Measurements from ENCODE around the gene PIP5K1B.

The PIP5K1B gene

DNA sequence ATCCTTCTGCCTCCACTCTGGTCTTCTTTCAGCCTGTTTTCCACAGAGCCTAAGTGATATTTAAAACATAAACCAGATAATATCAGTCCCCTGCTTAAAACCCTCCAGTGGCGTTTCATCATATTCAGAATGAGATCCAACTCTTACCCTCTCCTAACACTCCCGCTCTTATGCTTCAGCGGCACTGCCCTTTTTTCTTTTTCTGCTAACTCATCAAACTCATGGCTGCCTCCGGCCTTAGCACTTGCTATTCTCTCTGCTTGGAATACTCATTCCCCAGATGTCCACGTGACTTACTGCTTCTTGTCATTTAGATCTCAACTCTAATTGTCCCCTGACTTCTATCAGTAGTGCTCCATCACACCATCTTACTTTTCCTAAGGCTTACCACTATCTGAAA is 73.6 kb downstream of the PIP5K1B start:
- no peak for DNase-seq

DNA sequence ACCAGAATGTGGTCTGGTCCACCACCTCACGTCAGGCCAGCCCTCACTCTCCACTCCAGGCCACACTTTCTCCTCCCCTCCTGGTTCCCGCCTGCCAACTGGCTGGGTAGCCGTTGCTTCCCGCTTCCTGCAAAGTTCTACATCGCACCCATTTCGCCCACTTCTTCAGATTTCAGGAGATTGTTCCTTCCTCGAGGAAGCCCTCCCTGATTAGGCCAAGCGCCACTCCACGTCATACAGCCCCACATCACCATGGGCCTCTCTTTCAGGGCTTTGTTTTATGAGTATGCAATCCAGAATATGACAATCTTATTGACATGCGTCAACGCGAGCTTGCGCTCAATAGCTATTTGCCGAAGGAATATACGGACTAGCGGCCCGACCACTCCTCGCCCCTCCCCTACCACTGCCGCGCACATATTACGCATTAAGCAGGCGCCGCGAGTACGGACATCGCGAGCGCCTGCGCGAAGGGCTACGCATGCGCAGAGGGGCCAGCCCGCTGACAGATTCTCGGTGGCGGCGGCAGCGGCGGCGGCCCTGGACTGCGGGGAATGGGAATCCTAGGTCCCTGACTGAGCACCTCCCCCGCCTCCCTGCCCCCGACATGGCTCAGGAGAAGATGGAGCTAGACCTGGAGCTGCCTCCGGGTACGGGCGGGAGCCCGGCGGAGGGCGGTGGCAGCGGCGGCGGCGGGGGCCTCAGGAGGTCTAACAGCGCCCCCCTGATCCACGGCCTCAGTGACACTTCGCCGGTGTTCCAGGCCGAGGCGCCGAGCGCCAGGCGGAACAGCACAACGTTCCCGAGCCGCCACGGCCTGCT is 74.7 kb downstream of the PIP5K1B start:
- DNase-seq: peak; percentile 95

DNA sequence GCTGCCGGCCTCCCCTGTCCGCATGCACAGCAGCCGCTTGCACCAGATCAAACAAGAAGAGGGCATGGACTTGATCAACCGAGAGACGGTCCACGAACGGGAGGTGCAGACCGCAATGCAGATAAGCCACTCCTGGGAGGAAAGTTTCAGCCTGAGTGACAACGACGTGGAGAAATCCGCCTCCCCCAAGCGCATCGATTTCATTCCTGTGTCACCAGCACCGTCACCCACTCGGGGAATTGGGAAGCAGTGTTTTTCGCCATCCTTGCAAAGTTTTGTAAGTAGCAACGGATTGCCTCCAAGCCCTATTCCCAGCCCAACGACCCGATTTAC is 75.3 kb downstream of the PIP5K1B start:
- no peak for DNase-seq

DNA sequence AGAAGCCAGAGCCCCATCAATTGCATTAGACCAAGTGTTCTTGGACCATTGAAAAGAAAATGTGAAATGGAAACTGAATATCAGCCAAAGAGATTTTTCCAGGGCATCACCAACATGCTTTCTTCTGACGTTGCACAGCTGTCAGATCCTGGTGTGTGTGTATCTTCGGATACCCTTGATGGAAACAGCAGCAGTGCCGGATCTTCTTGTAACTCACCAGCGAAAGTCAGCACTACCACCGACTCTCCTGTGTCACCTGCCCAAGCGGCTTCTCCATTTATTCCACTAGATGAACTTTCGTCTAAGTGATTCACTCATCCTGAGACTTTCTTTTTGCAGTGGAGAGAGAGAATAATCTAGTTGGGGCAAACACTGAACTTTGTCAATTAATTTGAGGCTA is 75.7 kb downstream of the PIP5K1B start:
- DNase-seq: no peak

DNA sequence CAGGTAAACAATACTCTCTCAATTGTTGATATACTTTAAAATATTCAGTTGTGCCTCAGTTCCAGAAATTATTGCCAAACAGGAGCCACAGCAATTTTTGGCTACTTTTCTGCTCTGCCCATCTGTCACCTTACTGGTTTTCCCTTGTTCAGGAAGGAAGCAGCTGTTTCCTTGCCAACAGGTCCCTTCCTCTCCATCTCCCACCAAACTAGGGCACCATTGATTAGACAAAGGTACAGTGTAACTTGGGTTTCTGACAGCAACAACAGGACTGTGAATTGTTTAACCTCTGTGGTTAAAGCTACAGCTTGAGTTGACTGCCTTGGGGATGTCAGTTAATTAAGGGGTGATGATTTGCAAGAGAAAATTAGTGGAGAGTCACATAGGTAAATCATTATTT is 76.9 kb downstream of the PIP5K1B start:
- no peak for DNase-seq

DNA sequence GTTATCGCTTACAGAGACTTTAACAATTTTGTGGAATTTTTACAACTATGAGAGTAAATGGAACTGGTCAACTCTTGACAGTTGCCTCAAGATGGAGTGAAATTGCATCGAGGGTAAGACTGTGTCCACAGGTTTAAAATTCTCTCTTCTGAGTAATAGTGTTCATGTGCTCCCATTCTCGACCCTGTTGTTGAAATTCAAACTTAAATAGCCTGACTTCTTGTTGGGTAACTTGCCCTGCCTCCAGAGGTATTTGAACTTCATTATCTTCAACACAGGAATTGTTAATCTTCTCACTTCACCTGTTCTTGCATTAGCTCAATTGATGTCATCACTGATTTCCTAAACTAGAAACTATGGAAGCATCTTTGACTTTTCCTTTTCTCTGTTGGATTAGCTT is 77.5 kb downstream of the PIP5K1B start:
- DNase-seq: no peak

DNA sequence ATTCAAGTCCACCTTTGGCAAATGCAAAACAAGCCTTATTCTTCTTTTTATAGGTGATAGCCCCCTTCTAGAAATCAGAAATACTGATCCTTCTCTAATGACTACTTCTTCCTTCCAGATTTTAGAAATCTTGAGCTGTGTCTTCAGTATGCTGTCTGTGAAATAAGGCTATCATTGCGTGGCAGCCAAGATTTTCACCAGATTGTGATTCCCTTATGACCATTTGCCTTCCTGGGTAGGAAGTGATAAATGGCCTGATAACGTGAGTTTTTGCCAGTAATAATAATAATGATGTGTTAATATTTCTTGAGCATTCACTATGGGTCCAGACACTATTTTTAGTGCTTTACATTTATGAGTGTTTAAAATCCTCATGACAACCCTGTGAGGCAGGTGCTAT is 80.9 kb downstream of the PIP5K1B start:
- DNase-seq: no peak

DNA sequence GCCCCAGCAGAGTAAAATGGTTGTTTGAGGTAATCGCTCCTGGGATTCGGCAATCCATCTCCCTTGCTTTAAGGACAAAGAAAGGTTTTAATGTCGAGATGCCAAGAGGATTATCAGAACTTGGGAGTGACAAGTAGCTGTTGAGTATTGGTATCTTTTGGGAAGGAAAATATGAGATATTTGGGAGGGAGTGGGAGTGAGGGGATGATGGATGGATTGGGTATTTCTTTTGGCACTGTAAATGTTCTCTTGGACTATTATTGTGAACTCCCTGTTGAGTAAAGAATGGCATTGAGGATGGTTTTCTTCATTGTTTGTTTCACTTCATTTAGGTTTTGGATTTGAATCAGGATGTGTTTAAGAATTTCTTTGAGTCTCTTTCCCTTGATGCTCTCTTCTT is 86.1 kb downstream of the PIP5K1B start:
- no peak for DNase-seq

DNA sequence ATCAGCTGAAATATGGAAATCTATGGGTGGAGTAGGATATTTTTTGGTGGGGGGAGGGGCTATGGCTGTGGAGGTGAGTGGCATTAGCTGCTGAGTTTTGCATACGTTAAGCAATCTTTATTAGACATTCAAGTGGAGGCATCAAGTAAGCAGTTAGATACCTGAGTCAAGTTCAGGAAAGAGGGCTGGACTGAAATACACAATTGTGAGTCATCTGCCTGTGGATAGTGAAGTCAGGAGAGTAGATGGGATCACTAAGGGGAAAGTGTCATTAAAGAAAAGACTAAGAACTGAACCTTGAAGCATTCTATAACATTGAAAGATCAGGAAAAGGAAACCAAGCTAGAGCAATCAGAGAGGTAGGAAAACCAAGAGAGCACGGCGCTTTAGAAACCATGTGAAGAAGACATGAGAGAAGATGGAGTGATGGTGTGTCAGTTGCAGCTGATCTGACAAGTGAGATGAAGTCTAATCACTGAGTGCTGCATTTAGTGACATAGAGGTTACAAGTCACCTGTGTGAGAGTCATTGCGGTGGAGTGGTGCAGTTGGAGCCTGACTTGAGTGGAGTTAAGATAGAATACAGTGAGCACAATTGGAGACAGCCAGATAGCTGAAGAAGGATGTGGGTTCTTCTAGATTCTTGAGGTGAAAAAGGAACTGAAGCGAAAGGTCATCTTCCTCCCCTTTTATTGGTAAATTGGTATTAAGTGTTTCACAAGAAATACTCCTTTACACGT is 88.7 kb downstream of the PIP5K1B start:
- no peak for DNase-seq

DNA sequence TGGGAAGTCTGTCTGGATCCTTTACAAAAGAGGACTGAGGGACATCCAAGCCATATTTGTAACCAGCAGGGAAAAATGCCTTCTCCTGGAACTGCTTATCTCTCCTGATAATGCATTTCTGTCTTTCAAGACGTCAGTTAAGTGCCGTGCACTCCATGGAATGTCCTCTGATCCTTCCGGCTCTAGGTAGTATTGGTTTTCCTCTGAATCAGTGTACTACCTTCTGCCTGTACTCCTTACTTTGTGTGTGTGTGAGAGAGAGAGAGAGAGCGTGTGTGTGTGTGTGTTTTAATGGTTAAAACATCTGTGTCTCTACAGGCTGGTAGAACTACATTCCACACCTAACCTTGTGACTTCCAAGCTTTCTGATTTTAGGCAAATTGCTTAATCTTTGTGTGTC is 89.9 kb downstream of the PIP5K1B start:
- no peak for DNase-seq

DNA sequence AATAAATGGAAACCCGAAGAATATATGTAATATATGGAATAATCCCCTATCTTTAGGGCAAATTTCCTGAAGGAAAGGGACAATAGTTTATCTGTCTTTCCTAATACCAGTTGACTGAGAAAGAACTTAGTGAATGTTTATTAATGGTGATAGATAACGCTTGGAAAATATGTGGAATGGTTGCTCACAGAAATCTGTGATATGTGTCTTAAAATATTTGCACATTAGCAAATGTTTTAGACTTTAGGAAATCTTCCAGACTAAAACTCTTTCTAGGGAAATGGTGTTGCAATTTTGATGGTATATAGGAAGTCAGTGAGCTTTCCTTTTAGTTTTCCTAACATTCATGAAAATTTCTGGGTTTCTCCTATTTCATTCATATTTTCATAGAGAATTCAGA is 90.4 kb downstream of the PIP5K1B start:
- DNase-seq: no peak

DNA sequence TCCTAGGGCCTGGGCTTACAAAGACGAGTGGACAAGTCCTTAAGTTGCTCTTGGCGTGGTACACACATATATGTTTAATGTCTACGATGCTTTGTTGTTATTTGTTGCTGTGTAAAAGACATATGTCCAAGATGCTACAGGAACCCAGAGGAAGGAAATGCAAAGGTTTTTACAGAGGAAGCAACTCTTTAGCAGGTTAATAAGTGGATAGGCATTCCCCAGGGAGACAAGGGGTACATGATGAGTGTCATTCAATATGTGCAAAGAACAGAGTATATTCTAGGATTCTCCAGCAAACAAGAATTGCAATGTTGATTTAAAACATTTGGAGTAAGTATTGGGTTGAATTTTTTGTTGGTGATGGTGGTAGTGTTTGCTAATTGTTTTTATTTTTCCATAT is 92.1 kb downstream of the PIP5K1B start:
- DNase-seq: no peak

DNA sequence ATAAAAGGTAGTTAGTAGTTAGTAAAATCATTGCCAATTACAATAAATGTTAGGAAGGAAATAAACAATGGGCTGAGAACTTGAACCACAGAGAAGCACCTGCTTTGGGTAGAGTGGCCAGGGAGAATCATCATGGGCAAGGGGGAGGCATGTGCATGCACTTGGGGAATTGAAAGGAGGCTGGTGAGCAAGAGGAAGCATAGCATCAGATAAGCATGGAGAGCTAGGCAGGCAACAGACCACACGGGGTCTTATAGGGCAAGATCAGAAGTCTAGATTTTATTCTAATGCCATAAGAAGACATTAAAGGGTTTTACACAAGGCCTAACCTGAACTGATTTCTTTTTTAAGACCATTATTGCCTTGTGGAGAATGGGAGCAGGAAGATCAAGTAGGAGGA is 93.4 kb downstream of the PIP5K1B start:
- no peak for DNase-seq

DNA sequence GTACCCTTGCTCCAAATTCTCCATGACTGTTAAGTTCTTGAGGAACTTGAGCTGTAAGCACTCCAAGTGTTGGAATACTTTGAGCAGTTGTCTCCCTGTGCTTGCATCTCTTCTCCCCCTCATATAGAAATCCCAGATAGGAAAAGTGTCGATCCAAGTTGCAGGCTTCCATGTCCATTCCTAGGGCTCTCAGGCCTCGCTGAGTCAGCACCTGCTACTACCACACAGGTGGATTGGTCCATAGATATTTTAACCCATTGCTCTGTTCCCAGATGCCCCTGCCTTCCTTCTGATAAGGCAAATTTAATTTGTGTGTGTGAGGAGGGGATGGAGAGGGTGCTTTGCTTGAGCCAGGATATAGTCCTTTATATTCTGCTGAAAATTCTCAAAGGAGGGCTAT is 95.8 kb downstream of the PIP5K1B start:
- no peak for DNase-seq

DNA sequence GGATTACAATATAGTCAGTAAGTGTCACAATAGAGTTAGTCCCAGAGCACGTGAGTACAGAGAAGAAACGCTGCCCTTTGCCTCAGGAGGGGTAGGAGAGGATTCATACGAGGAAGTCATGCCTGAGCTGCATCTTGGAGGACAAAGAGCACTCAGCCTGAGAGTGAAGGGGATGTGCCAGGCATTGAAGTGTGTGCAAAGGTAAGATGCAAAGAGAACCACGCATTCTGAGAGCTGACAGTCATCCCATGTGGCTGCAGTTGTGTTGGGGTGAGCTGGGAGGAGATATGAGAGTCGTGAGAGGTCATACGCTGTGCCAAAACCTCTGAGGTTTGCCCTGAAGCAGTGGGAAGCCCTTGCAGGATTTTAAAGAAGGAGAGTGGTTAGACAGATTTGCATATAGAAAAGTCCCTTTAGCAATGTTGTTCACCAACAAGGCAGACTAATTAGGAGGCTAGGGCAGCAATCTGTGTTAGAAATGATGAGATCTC is 97.5 kb downstream of the PIP5K1B start:
- no peak for DNase-seq

DNA sequence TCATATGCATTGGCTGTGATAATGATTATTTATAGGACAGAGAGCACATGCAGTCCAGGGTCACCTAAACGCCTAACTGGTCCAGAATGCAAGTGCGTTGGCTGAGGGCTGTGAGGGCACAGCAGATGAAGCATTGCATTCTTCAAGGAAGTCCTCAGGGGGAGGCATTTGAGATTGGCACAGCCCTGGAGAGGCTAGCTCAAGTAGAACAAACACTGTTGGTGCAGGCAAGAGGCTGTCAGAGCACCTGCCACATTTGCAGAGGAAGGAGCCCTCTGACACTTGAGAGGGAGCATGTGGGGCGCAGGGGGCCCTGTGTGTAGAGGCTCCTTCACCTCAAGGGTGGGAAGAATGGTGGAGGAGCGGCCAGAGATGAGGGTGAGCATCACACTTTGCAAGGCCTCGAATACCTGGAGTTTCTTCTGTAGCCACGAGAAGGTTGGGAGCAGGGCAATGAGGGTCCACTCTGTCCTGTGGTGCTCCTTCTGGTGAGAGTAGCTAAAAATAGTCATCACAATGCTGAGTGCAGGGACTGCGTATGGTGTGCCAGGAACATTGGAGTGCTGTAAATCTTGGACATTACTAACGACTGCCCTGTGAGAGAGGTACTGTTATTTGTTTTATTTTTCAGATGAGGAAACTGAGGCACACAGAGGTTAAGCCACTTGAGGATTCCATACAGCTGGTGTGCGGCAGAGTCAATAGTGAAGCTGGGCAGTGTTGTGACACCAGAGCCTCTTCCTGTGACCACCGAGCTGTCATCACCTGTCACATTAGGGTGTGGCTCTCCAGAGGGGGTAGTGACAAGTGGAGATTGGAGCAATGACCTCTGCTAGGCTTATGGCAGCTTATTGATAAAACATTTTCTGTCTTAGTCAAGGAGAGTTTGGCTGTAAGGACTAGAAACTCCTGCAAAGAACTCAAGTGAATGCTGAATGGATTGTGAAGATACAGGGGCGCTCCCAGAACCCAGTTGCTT is 100.2 kb downstream of the PIP5K1B start:
- no peak for DNase-seq

DNA sequence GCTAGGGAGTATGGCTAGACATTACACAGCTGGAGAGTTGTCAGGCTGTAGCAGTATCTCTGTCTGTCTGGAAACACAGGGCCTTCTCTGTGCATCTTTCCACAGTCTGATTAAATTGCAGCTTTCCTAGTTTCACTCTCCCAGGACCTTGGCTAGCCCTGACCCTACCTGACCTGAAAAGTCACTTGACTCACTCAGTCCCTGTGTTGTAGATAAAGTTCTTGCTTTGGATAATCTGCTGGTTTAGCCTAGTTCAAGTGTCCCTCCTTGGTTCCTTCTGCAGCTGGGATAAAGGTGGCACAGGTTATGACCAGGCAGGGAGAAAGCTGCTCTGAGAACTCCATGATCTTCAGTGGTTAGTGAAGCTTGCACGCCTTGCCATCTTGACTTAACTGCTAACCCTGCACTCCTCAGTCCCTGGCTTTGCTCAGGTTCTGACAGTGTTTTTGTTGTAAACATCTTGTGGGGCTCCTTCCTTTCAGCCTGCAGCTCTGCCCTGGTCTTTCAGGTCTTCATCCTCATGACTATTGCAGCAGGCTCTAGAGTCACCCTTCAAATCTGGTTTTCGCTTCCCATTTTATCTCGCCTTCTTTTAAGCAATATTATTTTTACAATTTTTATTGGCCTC is 101.0 kb downstream of the PIP5K1B start:
- DNase-seq: no peak

DNA sequence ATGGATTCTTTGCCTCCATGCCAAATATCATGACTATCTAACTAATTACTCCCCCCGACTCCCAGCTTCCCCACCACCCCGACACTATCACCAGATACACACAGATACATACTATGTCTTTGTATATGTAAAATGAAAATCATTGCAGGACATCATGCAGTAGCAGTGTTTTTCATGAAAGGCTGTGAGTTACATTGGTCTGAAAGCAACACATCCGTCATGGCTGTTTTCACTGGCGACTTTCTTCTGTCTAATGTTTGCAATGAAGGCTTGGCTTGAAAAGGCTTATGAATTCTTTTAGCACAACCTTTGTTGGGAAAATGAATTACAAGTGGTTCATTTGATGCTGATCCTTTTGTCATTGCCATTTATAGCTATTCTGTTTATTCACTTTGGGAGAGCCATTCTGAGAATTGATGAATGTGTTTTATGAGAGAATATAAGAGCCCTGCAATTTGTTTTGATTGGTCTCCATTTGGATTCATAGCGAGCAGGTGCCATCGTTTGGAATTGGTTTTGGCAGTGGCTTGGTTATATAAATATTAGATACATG is 103.4 kb downstream of the PIP5K1B start:
- no peak for DNase-seq

DNA sequence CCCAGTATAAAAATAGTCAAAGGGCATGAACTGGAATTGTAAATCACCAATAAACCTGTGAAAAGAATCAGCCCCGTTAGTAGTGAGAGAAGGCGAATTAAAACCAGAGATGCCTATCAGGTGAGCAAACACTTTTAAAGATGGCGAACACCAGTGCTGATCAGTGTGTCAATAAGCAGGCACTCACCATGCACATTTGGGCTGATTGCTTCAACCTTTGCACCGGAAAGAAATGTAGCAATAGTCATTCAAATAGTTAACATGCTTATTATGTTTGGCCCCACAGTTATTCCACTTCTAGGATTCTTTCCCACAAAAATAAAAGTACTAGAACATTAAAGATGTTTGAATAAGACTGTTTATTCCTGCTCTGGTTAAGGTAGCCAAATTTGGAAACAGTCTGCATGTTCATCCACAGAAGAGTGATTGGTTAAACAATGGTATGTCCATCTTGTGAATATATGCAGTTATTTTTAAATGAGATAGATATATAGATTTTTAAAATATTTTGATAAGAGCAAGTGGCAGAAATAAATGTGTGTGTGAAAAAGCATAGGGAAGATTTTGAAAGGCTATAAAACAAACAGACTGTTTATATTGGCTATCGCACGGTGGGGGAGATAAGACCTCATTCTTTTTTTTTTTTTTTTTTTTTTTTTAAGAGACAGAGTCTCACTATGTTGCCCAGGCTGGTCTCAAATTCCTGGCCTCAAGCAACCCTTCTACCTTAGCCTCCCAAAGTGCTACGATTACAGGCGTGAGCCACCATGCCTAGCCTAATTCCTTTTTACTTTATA is 112.2 kb downstream of the PIP5K1B start:
- DNase-seq: no peak

DNA sequence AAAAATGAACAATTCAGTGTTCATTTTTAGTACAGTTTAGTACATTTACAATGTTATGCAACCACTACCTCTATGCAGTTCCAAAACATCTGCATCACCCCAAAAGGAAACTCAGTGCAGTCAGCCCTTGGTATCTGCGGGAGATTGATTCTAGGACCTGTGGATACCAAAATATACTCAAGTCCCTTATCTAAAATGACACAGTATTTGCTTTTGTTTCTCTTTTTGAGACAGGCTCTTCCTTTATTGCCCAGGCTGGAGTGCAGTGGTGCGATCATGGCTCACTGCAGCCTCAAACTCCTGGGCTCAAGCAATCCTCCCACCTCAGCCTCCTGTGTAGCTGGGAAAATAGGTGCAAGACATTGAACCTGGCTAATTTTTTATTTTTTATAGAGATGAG is 114.0 kb downstream of the PIP5K1B start:
- DNase-seq: no peak

DNA sequence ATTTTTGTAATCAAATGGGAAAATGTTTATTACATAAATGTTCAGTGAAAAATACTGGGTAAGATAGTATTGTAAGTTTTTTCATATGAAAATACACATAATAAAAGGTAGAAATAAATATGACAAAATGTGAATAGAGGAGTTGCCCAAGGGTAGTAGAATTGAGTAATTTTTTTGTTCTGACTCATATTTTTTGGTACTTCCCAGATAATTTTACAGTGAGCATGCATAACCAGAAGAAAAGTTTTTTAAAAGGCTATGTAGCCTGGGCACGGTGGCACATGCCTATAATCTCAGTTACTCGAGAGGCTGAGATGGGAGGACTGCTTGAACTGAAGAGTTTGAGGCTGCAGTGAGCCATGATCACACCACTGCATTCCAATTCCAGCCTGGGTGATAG is 116.9 kb downstream of the PIP5K1B start:
- no peak for DNase-seq

All from fibroblast of upper back skin (primary cell).